ENCODE results near the gene GPR39. TPM values are rescaled to one million over a fixed set of nuclear protein-coding genes. Genes with fewer than 3 reads are reported as not detected.

Gene GPR39
- total and polyA plus RNA-seq, 2 donors (not counting 3 experiments of a cell fraction or from before 2014, with no cell fraction given) = 0.03 to 0.20 TPM

DNA sequence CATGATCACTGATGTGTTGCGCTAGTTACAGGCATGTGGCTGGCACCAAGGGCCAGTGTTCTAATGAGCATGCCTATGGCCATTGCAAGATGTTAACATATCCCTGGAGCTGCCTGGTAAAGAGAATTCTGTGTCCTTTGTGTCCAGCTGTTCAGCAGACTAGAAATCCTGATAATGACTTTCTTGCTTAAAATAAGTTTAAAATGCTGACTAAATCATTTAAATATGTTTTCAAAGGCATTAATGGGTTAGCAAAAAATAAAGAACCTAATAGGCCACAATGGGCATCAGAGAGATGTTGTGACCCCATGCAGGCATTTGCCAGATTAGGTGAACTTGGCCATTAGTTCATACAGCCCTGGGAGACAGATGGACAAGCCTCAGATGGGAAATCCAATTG is 67.5 kb downstream of the GPR39 start:
- Histone ChIP-seq H3K4me3 (replicated peaks in 1 of 3; ENCODE audit: insufficient read depth in 1 of 3, low read depth in 1 of 3, low read length in 3 of 3) (no peak overlapping the region), H3K79me2 (ENCODE audit: control insufficient read depth, insufficient read depth, low read length) (no peaks in the 10 kb centered on the region), H3K4me1 (ENCODE audit: control insufficient read depth, extremely low read depth, insufficient read depth, low read length) (no peaks in the 10 kb centered on the region), H3K27ac (ENCODE audit: insufficient read depth, low read depth, low read length) (no peak overlapping the region), H3K9me1 (replicated peaks; ENCODE audit: control insufficient read depth, extremely low read depth, insufficient read depth, low read length) (no peaks in the 10 kb centered on the region), H3K4me2 (ENCODE audit: insufficient read depth, low read length) (no peak overlapping the region), H2AFZ (ENCODE audit: low read depth, low read length) (no peak overlapping the region), H3K27me3 (ENCODE audit: control insufficient read depth in 2 of 2, insufficient read depth in 2 of 2, low read length in 2 of 2) (no peaks in the 10 kb centered on the region), H3K9me3 (replicated peaks; ENCODE audit: control insufficient read depth, insufficient read depth, low read length) (no peaks in the 10 kb centered on the region), H3K9ac (replicated peaks; ENCODE audit: extremely low read depth, insufficient read depth, low read length) (no peak overlapping the region), H4K20me1 (replicated peaks; ENCODE audit: control insufficient read depth, extremely low read depth, insufficient read depth, low read length) (no peaks in the 10 kb centered on the region), H3K36me3 (ENCODE audit: control insufficient read depth in 2 of 2, extremely low read depth in 1 of 2, insufficient read depth in 2 of 2, low read length in 2 of 2) (no peaks in the 10 kb centered on the region)
- FAIRE-seq (no peak), DNase-seq (ENCODE audit: low read depth, low spot score) (no peak)
- dilution Hi-C loops (cut with MboI; ENCODE audit: extremely low pct_ligation_motif_present, low sequenced_read_pairs) = no loop called here
- TF ChIP-seq FOS (IDR thresholded peaks at IDR 0.05; ENCODE audit: borderline replicate concordance, insufficient read depth, low read length) = no peak
- TF ChIP-seq JUN (IDR thresholded peaks at IDR 0.05; ENCODE audit: borderline replicate concordance, insufficient read depth, insufficient read length, low read depth) = no peak
- CTCF ChIA-PET = no interaction called here
- BruUV-seq (replicated peaks) = no TSS peak
- intact Hi-C loops (cut with micrococcal nuclease) = no loop called here
- POLR2A ChIA-PET = no interaction called here

DNA sequence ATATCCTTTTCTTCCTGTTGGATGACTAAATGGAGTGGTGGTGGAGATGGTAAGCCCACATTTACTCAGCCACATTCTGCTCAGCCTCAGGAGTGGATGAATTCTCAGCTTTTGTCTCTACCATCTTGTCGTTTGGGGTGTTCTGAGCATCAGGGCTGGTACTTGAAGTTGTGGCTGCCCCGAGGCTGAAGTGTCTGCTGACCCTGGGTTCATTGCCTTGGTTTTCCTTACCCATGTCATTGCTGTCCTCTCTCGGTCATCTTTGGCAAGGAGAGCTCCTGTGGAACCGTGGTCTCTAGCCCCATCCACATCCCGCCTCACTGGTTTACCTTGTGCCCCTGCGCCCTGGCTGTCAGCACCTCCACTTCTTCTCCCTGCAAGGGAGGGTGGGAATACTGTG is 71.9 kb downstream of the GPR39 start:
- Histone ChIP-seq H3K4me2 (ENCODE audit: insufficient read depth, low read length) (no peak overlapping the region), H3K27ac (ENCODE audit: insufficient read depth, low read depth, low read length) (no peak overlapping the region), H3K9ac (replicated peaks; ENCODE audit: extremely low read depth, insufficient read depth, low read length) (no peak overlapping the region), H3K79me2 (ENCODE audit: control insufficient read depth, insufficient read depth, low read length) (no peaks in the 10 kb centered on the region), H3K4me1 (ENCODE audit: control insufficient read depth, extremely low read depth, insufficient read depth, low read length) (no peaks in the 10 kb centered on the region), H3K27me3 (ENCODE audit: control insufficient read depth in 2 of 2, insufficient read depth in 2 of 2, low read length in 2 of 2) (no peaks in the 10 kb centered on the region), H3K4me3 (replicated peaks in 1 of 3; ENCODE audit: insufficient read depth in 1 of 3, low read depth in 1 of 3, low read length in 3 of 3) (no peak overlapping the region), H3K9me3 (replicated peaks; ENCODE audit: control insufficient read depth, insufficient read depth, low read length) (peaks cover 1% of the 10 kb centered on the region), H3K36me3 (ENCODE audit: control insufficient read depth in 2 of 2, extremely low read depth in 1 of 2, insufficient read depth in 2 of 2, low read length in 2 of 2) (no peaks in the 10 kb centered on the region), H3K9me1 (replicated peaks; ENCODE audit: control insufficient read depth, extremely low read depth, insufficient read depth, low read length) (no peaks in the 10 kb centered on the region), H4K20me1 (replicated peaks; ENCODE audit: control insufficient read depth, extremely low read depth, insufficient read depth, low read length) (no peaks in the 10 kb centered on the region), H2AFZ (ENCODE audit: low read depth, low read length) (no peak overlapping the region)
- dilution Hi-C loops (cut with MboI; ENCODE audit: extremely low pct_ligation_motif_present, low sequenced_read_pairs) (no loop called here), intact Hi-C loops (cut with micrococcal nuclease) (no loop called here)
- CTCF ChIA-PET = no interaction called here
- BruUV-seq (replicated peaks) = no TSS peak
- TF ChIP-seq POLR2AphosphoS5 (IDR thresholded peaks at IDR 0.05; ENCODE audit: insufficient read depth, low read depth, low read length) = no peak
- POLR2A ChIA-PET = no interaction called here
- no peak for DNase-seq (ENCODE audit: low read depth, low spot score)
- no peak for FAIRE-seq
